ENCODE results near the gene CCDC102B.

The CCDC102B gene

GRCh38 chr18:68833756-68834155, 35.9 kb downstream of the CCDC102B start:
- Histone ChIP-seq H3K4me1 (ENCODE audit: control insufficient read depth, low read depth, low read length) (no peaks in the 10 kb centered on the region), H3K9ac (ENCODE audit: low read length) (no peak overlapping the region), H3K4me3 (ENCODE audit: low read length) (no peak overlapping the region), H3K27me3 (ENCODE audit: control insufficient read depth, insufficient read depth, low read length) (no peaks in the 10 kb centered on the region), H3K9me3 (ENCODE audit: control insufficient read depth, low read depth, low read length) (no peaks in the 10 kb centered on the region), H3K27ac (ENCODE audit: low read length) (no peak overlapping the region), H3K36me3 (ENCODE audit: control insufficient read depth, low read depth, low read length) (no peaks in the 10 kb centered on the region)

DNA sequence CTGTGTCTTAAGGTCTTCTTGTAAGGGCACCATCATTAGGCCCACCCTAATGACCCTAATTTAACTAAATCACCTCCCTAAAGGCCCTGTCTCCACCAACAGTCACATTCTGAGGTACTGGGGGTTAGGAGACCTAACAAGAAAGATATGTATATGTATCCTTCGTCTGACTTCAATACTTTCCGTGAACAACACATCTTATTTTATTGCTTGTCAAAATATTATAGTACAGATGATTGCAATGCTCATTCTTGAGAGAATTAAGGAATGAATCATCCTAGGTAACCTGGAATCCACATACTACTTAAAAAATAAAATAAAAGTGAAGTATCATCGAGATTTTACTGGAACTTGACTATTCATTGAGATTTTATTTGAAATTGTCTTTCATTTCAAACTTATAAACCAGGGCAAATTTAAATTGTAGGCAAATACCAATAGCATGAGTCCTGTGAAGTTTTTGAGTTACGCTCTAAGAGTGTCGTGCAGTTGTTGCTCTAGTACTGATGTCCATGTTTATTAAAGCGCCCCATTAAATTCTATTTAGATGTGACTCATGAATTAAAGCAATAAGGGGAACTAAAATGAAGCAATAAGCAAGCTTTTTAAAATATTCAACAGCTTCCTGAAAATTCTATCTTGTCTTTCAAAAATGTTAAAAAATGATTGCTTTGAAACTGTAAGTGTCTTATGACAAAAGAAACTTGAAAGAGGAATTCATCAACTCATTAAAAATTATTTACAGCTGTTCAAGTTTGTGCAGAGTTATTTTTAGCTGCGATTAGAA, 40.0 kb downstream of the CCDC102B start:
- H3K9me3 ChIP-seq (ENCODE audit: control insufficient read depth, low read depth, low read length): no peaks in the 10 kb centered on the region
- no peaks in the 10 kb centered on the region for H3K36me3 ChIP-seq (ENCODE audit: control insufficient read depth, low read depth, low read length)
- H3K4me1 ChIP-seq (ENCODE audit: control insufficient read depth, low read depth, low read length): peaks cover 9% of the 10 kb centered on the region
- H3K4me3 ChIP-seq (ENCODE audit: low read length): no peak overlapping the region
- H3K9ac ChIP-seq (ENCODE audit: low read length): no peak overlapping the region
- H3K27ac ChIP-seq (ENCODE audit: low read length): no peak overlapping the region
- no peaks in the 10 kb centered on the region for H3K27me3 ChIP-seq (ENCODE audit: control insufficient read depth, insufficient read depth, low read length)

GRCh38 chr18:68839701-68840100, 41.8 kb downstream of the CCDC102B start:
- no peaks in the 10 kb centered on the region for H3K27me3 ChIP-seq (ENCODE audit: control insufficient read depth, insufficient read depth, low read length)
- H3K4me3 ChIP-seq (ENCODE audit: low read length): no peak overlapping the region

DNA sequence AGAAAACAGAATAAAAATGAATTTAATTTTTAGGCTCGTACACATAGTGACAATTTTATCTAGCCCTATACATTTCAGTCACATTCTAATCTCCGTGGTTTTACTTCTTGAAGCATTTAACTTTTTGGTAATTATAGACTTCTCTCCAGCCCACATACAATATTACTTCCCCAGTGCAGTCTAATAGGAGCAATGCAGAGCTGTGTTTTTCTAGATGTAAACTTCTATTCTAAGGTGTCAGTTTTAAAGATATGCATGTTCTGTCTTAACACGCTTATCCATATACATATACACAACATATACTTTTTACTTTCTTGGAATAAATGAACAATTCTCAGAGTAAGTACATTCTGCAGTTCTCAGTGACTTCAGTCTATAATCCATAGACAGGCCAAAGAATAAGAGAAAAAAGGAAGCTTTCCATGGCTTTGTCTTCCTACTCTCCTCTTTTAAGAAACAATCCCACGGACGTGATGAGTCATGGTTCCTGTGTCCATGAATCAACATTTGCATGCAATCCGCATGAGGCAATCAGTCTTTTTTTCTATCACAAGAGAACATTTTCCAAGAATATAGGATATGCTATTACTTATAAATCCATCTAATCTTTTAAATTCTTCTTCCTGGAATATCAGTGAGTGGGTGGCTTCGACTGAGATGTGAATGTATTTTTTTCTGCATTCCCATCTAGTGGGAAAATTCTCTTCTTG, 42.8 kb downstream of the CCDC102B start:
- H3K4me1 ChIP-seq (ENCODE audit: control insufficient read depth, low read depth, low read length): peaks cover 9% of the 10 kb centered on the region
- no peaks in the 10 kb centered on the region for H3K27me3 ChIP-seq (ENCODE audit: control insufficient read depth, insufficient read depth, low read length)
- H3K9ac ChIP-seq (ENCODE audit: low read length): no peak overlapping the region
- H3K4me3 ChIP-seq (ENCODE audit: low read length): no peak overlapping the region
- peak overlapping the region; percentile 64 for H3K27ac ChIP-seq (ENCODE audit: low read length)
- H3K36me3 ChIP-seq (ENCODE audit: control insufficient read depth, low read depth, low read length): no peaks in the 10 kb centered on the region
- H3K9me3 ChIP-seq (ENCODE audit: control insufficient read depth, low read depth, low read length): no peaks in the 10 kb centered on the region

More at GRCh38 chr18:68839701-68840100, 41.8 kb downstream of the CCDC102B start:
- no peak overlapping the region for H3K9ac ChIP-seq (ENCODE audit: low read length)
- no peaks in the 10 kb centered on the region for H3K9me3 ChIP-seq (ENCODE audit: control insufficient read depth, low read depth, low read length)
- no peak overlapping the region for H3K27ac ChIP-seq (ENCODE audit: low read length)
- no peaks in the 10 kb centered on the region for H3K36me3 ChIP-seq (ENCODE audit: control insufficient read depth, low read depth, low read length)
- peaks cover 9% of the 10 kb centered on the region for H3K4me1 ChIP-seq (ENCODE audit: control insufficient read depth, low read depth, low read length)

- no peaks in the 10 kb centered on the region for H3K9me3 ChIP-seq (ENCODE audit: control insufficient read depth, low read depth, low read length)
- H3K36me3 ChIP-seq (ENCODE audit: control insufficient read depth, low read depth, low read length): no peaks in the 10 kb centered on the region
- H3K9ac ChIP-seq (ENCODE audit: low read length): no peak overlapping the region
- no peaks in the 10 kb centered on the region for H3K27me3 ChIP-seq (ENCODE audit: control insufficient read depth, insufficient read depth, low read length)
- no peak overlapping the region for H3K4me3 ChIP-seq (ENCODE audit: low read length)
- H3K27ac ChIP-seq (ENCODE audit: low read length): peak overlapping the region; percentile 64
- peaks cover 9% of the 10 kb centered on the region for H3K4me1 ChIP-seq (ENCODE audit: control insufficient read depth, low read depth, low read length)
Observed at GRCh38 chr18:68841301-68841700, 43.4 kb downstream of the CCDC102B start.

- H3K4me1 ChIP-seq (ENCODE audit: control insufficient read depth, low read depth, low read length): peaks cover 9% of the 10 kb centered on the region
Observed at GRCh38 chr18:68842951-68843350, 45.1 kb downstream of the CCDC102B start.

DNA sequence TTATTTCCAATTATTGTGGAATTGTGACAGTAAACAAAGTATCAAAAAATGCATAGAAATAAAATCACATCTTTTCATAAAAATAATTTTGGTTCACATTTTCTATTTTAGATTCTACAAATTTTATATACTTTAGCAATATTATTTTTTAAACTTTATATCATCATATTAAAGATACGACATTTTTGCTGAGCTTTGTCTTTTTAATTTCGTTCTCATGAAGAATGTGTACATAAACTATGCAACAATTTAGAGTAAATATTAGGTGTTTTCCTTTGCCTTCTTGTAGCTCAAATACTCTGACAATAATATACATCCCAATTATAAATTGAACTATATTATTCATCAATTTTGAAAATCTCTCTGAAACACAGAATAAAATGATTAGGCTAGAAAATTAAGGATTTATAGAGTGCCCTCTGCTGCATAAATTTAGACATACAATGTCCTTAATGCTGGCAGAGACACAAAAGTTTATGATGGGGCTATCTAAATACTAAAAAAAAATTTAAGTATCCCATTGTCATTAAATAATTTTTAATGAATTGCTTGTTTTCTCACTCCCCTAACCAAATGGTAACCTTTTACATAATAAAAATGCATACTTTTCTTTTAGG, 45.7 kb downstream of the CCDC102B start:
- Histone ChIP-seq H3K4me3 (ENCODE audit: low read length) (no peak overlapping the region), H3K27me3 (ENCODE audit: control insufficient read depth, insufficient read depth, low read length) (no peaks in the 10 kb centered on the region), H3K9ac (ENCODE audit: low read length) (no peak overlapping the region), H3K27ac (ENCODE audit: low read length) (no peak overlapping the region), H3K4me1 (ENCODE audit: control insufficient read depth, low read depth, low read length) (peaks cover 9% of the 10 kb centered on the region), H3K9me3 (ENCODE audit: control insufficient read depth, low read depth, low read length) (no peaks in the 10 kb centered on the region), H3K36me3 (ENCODE audit: control insufficient read depth, low read depth, low read length) (no peaks in the 10 kb centered on the region)

More at GRCh38 chr18:68842951-68843350, 45.1 kb downstream of the CCDC102B start:
- H3K9me3 ChIP-seq (ENCODE audit: control insufficient read depth, low read depth, low read length): no peaks in the 10 kb centered on the region
- no peaks in the 10 kb centered on the region for H3K27me3 ChIP-seq (ENCODE audit: control insufficient read depth, insufficient read depth, low read length)
- H3K36me3 ChIP-seq (ENCODE audit: control insufficient read depth, low read depth, low read length): no peaks in the 10 kb centered on the region
- H3K4me3 ChIP-seq (ENCODE audit: low read length): no peak overlapping the region
- no peak overlapping the region for H3K27ac ChIP-seq (ENCODE audit: low read length)
- H3K9ac ChIP-seq (ENCODE audit: low read length): no peak overlapping the region

DNA sequence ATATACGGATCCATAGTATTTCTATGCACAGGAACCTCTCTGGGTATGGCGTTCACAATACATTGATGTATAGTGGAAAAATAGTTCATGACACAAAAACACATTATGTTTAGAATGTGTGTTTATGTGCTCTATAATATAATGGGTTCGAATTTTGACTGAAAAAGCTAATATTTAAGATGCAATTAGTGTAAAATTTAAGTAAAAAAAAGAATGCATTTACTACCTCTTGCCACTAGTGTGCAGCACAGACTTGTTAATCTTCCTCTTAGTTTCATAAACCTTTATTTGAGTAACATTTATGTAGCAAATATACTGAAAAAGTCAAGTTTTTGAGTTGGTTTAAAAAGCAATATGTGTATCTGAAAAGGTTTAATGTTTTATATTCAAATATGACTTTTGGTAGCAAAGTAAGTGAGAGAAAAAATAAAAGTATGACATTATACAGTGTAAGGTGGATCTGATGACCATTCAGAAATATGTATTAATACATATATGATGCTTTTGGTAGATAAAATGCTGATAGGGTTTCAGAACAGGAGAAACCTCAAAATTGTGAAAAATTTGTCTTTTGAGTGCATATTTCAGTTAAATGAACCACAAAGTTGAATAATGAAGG, 49.4 kb downstream of the CCDC102B start:
- no peaks in the 10 kb centered on the region for H3K36me3 ChIP-seq (ENCODE audit: control insufficient read depth, low read depth, low read length)
- no peaks in the 10 kb centered on the region for H3K4me1 ChIP-seq (ENCODE audit: control insufficient read depth, low read depth, low read length)
- H3K9ac ChIP-seq (ENCODE audit: low read length): no peak overlapping the region
- H3K4me3 ChIP-seq (ENCODE audit: low read length): no peak overlapping the region
- H3K27me3 ChIP-seq (ENCODE audit: control insufficient read depth, insufficient read depth, low read length): no peaks in the 10 kb centered on the region
- H3K27ac ChIP-seq (ENCODE audit: low read length): no peak overlapping the region
- no peaks in the 10 kb centered on the region for H3K9me3 ChIP-seq (ENCODE audit: control insufficient read depth, low read depth, low read length)

DNA sequence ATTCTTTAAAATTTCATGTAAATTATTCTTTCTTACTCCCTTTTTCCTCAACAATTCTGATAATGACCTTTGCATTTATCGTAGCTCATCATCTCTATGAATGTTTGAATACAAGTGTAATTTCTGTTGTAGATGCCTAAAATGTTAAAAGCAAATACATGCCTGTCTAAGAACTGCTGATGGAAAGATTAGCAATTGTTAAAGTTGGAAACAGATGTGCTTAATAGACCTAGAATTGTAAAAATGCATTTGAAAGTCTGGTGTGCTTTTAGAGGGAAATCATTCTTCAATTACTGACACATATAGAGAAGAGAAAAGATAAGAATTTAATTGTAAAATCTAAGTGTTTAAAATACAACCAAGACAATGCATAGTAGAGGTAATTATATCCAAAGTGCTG, 50.4 kb downstream of the CCDC102B start:
- Histone ChIP-seq H3K36me3 (ENCODE audit: control insufficient read depth, low read depth, low read length) (no peaks in the 10 kb centered on the region), H3K27me3 (ENCODE audit: control insufficient read depth, insufficient read depth, low read length) (no peaks in the 10 kb centered on the region), H3K27ac (ENCODE audit: low read length) (no peak overlapping the region), H3K9me3 (ENCODE audit: control insufficient read depth, low read depth, low read length) (no peaks in the 10 kb centered on the region), H3K4me3 (ENCODE audit: low read length) (no peak overlapping the region), H3K4me1 (ENCODE audit: control insufficient read depth, low read depth, low read length) (no peaks in the 10 kb centered on the region), H3K9ac (ENCODE audit: low read length) (no peak overlapping the region)

- Histone ChIP-seq H3K9me3 (ENCODE audit: control insufficient read depth, low read depth, low read length) (no peaks in the 10 kb centered on the region), H3K36me3 (ENCODE audit: control insufficient read depth, low read depth, low read length) (no peaks in the 10 kb centered on the region), H3K4me1 (ENCODE audit: control insufficient read depth, low read depth, low read length) (no peaks in the 10 kb centered on the region), H3K4me3 (ENCODE audit: low read length) (no peak overlapping the region), H3K27me3 (ENCODE audit: control insufficient read depth, insufficient read depth, low read length) (no peaks in the 10 kb centered on the region), H3K9ac (ENCODE audit: low read length) (no peak overlapping the region), H3K27ac (ENCODE audit: low read length) (no peak overlapping the region)
Observed at GRCh38 chr18:68854786-68855391, 57.0 kb downstream of the CCDC102B start.

DNA sequence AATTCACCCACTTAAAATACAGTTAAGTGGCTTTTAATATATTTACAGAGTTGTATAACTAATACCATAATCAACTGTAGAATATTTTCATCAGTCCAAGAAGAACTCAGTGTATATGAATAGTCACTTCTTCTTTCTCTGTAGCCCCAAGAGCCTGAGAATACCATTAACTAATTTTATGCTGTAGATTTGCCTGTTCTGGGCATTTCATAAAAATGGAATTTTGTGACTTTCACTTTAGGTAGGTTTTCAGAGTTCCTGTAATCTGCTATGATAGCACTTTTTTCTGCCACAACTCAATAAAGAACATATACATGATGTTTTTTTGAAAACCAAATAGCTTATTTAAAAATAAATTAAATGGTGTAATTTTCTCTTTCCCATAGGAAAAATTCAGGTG, 57.6 kb downstream of the CCDC102B start:
- Histone ChIP-seq H3K27me3 (ENCODE audit: control insufficient read depth, insufficient read depth, low read length) (no peaks in the 10 kb centered on the region), H3K27ac (ENCODE audit: low read length) (no peak overlapping the region), H3K36me3 (ENCODE audit: control insufficient read depth, low read depth, low read length) (no peaks in the 10 kb centered on the region), H3K9ac (ENCODE audit: low read length) (no peak overlapping the region), H3K4me3 (ENCODE audit: low read length) (no peak overlapping the region), H3K9me3 (ENCODE audit: control insufficient read depth, low read depth, low read length) (no peaks in the 10 kb centered on the region), H3K4me1 (ENCODE audit: control insufficient read depth, low read depth, low read length) (no peaks in the 10 kb centered on the region)
